GM12873 (cell line): ENCODE data around the gene GASK1B.

Source experiments
- CTCF ChIP-seq: IDR thresholded peaks from 2 replicates; pipeline ENCODE4 v1.5.1; 2012; ENCODE audit warnings: low read depth, mild to moderate bottlenecking, moderate library complexity, low read length, control low read depth; ENCODE audit not compliant: insufficient read depth; ENCODE audit errors: missing control alignments

GASK1B gene

GRCh38 chr4:158139086-158139485 is 33.7 kb downstream of the GASK1B start:
- no peak for TF ChIP-seq CTCF

GRCh38 chr4:158134222-158134621 is 38.6 kb downstream of the GASK1B start:
- no peak for TF ChIP-seq CTCF

- no peak for TF ChIP-seq CTCF
These were observed 39.3 kb downstream of the GASK1B start for GRCh38 chr4:158133551-158133950.

- TF ChIP-seq CTCF = no peak
These were observed 41.8 kb downstream of the GASK1B start for GRCh38 chr4:158131027-158131426.

GRCh38 chr4:158130204-158130603 is 42.6 kb downstream of the GASK1B start:
- TF ChIP-seq CTCF = no peak

- TF ChIP-seq CTCF = no peak
These were observed 43.1 kb downstream of the GASK1B start for GRCh38 chr4:158129694-158130093.

GRCh38 chr4:158128540-158128939 is 44.3 kb downstream of the GASK1B start:
- TF ChIP-seq CTCF = no peak

GRCh38 chr4:158125310-158125709 is 47.5 kb downstream of the GASK1B start:
- TF ChIP-seq CTCF = no peak
